OCI-M2 (cell line): ENCODE results near the gene ATP2C1.
"Not testable (repeated sequence)": the region's sequence is repeated elsewhere in the genome, so short reads cannot be mapped to it uniquely, and the experiment has no call there.

Experiments used
- DNase-seq: peaks from one replicate; lab custom pipeline; 2025; ENCODE audit not compliant: unreplicated experiment; lab: John Stamatoyannopoulos, UW

ATP2C1 gene

GRCh38 chr3:130893376-130894129, at the start of gene ATP2C1:
ATP2C1 (plus strand) TSS chr3:130894084; CDS start chr3:130894770, 686 bp downstream.
- DNase-seq, result no peak

- DNase-seq, result no peak
Observed at GRCh38 chr3:130844462-130844861, 49.4 kb upstream of the ATP2C1 start.

- DNase-seq, result no peak
Observed at GRCh38 chr3:130846181-130846580, 47.7 kb upstream of the ATP2C1 start.

- DNase-seq, result no peak
Observed at GRCh38 chr3:130849091-130849552, 44.8 kb upstream of the ATP2C1 start.

GRCh38 chr3:130850044-130850797, 43.7 kb upstream of the ATP2C1 start:
- peak; percentile 90 for DNase-seq

GRCh38 chr3:130850843-130851242, 43.0 kb upstream of the ATP2C1 start:
- no peak for DNase-seq

GRCh38 chr3:130851277-130851676, 42.6 kb upstream of the ATP2C1 start:
- no peak for DNase-seq

GRCh38 chr3:130853581-130853980, 40.3 kb upstream of the ATP2C1 start:
- DNase-seq, result no peak

GRCh38 chr3:130854208-130854864, 39.5 kb upstream of the ATP2C1 start:
- no peak for DNase-seq

GRCh38 chr3:130857336-130858026, 36.4 kb upstream of the ATP2C1 start:
- no peak for DNase-seq

- not testable (repeated sequence) for DNase-seq
Observed at GRCh38 chr3:130862130-130862529, 31.8 kb upstream of the ATP2C1 start.

- no peak for DNase-seq
Observed at GRCh38 chr3:130865489-130865888, 28.4 kb upstream of the ATP2C1 start.

- no peak for DNase-seq
Observed at GRCh38 chr3:130866327-130866726, 27.6 kb upstream of the ATP2C1 start.

GRCh38 chr3:130870423-130870822, 23.5 kb upstream of the ATP2C1 start:
- no peak for DNase-seq

- no peak for DNase-seq
Observed at GRCh38 chr3:130876594-130876993, 17.3 kb upstream of the ATP2C1 start.

- DNase-seq, result no peak
Observed at GRCh38 chr3:130878464-130878863, 15.4 kb upstream of the ATP2C1 start.

GRCh38 chr3:130889416-130889946, 4.4 kb upstream of the ATP2C1 start:
- no peak for DNase-seq

GRCh38 chr3:130892759-130893375, 1.0 kb upstream of the ATP2C1 start:
- DNase-seq, result peak; percentile 77

GRCh38 chr3:130894130-130894985, 474 bp downstream of the ATP2C1 start:
- no peak for DNase-seq

GRCh38 chr3:130894986-130895280, 1.0 kb downstream of the ATP2C1 start:
- DNase-seq, result no peak
